GM21526 (cell line): ENCODE measurements around the gene ATAD3A.
"Not testable (repeated sequence)": the region's sequence is repeated elsewhere in the genome, so short reads cannot be mapped to it uniquely, and the experiment has no call there.

Experiments
- ATAC-seq: cut with Tn5 transposase; IDR thresholded peaks from one replicate; pipeline ENCODE4 v1.9.1; 2021; ENCODE audit warnings: moderate library complexity; ENCODE audit not compliant: unreplicated experiment, low FRiP score

Gene ATAD3A

GRCh38 chr1:1551524-1552262 lies 39.7 kb downstream of the ATAD3A start:
- no peak for ATAC-seq

- no peak for ATAC-seq
Observed at GRCh38 chr1:1552263-1552639, 40.3 kb downstream of the ATAD3A start.

- ATAC-seq: no peak
Observed at GRCh38 chr1:1553821-1554494, 42.0 kb downstream of the ATAD3A start.

- ATAC-seq: no peak
Observed at GRCh38 chr1:1554550-1554925, 42.6 kb downstream of the ATAD3A start.

GRCh38 chr1:1554926-1555915 lies 43.3 kb downstream of the ATAD3A start:
- no peak for ATAC-seq

GRCh38 chr1:1556505-1556904 lies 44.5 kb downstream of the ATAD3A start:
- no peak for ATAC-seq

- not testable (repeated sequence) for ATAC-seq
Observed at GRCh38 chr1:1556961-1557360, 45.0 kb downstream of the ATAD3A start.

- ATAC-seq: not testable (repeated sequence)
Observed at GRCh38 chr1:1557688-1558087, 45.7 kb downstream of the ATAD3A start.

- no peak for ATAC-seq
Observed at GRCh38 chr1:1558591-1558990, 46.6 kb downstream of the ATAD3A start.

GRCh38 chr1:1559066-1559465 lies 47.1 kb downstream of the ATAD3A start:
- ATAC-seq: no peak

- ATAC-seq: no peak
Observed at GRCh38 chr1:1560178-1560577, 48.2 kb downstream of the ATAD3A start.

GRCh38 chr1:1561801-1562470 lies 50.0 kb downstream of the ATAD3A start:
- ATAC-seq: no peak

- ATAC-seq: no peak
Observed at GRCh38 chr1:1562556-1563195, 50.7 kb downstream of the ATAD3A start.

GRCh38 chr1:1563688-1564087 lies 51.7 kb downstream of the ATAD3A start:
- ATAC-seq: no peak

- ATAC-seq: no peak
Observed at GRCh38 chr1:1564268-1564667, 52.3 kb downstream of the ATAD3A start.

- ATAC-seq: no peak
Observed at GRCh38 chr1:1565340-1565739, 53.4 kb downstream of the ATAD3A start.

- no peak for ATAC-seq
Observed at GRCh38 chr1:1567152-1567875, 55.4 kb downstream of the ATAD3A start.

GRCh38 chr1:1567891-1568291 lies 55.9 kb downstream of the ATAD3A start:
- no peak for ATAC-seq

GRCh38 chr1:1569341-1569740 lies 57.4 kb downstream of the ATAD3A start:
- no peak for ATAC-seq
